Hepatocyte (in vitro differentiated cells): ENCODE data around the gene SPEG.

ENCODE experiments used
- CTCF ChIP-seq: fragments of 200-600 bp; sonication (generic); IDR thresholded peaks from 2 replicates; pipeline ENCODE4 v1.5.1; 2016; ENCODE audit warnings: antibody characterized with exemption, mild to moderate bottlenecking; ENCODE audit not compliant: poor library complexity
- EZH2 ChIP-seq: fragments of 200-600 bp; sonication (generic); IDR thresholded peaks from 2 replicates; pipeline ENCODE4 v1.6.1; 2016; ENCODE audit warnings: antibody characterized with exemption, mild to moderate bottlenecking, borderline replicate concordance
- EZH2phosphoT487 ChIP-seq: fragments of 200-600 bp; sonication (generic); IDR thresholded peaks from one replicate; pipeline ENCODE4 v1.6.1; 2018; ENCODE audit warnings: antibody characterized with exemption, mild to moderate bottlenecking, low read depth, moderate library complexity; ENCODE audit not compliant: unreplicated experiment, severe bottlenecking

DNA sequence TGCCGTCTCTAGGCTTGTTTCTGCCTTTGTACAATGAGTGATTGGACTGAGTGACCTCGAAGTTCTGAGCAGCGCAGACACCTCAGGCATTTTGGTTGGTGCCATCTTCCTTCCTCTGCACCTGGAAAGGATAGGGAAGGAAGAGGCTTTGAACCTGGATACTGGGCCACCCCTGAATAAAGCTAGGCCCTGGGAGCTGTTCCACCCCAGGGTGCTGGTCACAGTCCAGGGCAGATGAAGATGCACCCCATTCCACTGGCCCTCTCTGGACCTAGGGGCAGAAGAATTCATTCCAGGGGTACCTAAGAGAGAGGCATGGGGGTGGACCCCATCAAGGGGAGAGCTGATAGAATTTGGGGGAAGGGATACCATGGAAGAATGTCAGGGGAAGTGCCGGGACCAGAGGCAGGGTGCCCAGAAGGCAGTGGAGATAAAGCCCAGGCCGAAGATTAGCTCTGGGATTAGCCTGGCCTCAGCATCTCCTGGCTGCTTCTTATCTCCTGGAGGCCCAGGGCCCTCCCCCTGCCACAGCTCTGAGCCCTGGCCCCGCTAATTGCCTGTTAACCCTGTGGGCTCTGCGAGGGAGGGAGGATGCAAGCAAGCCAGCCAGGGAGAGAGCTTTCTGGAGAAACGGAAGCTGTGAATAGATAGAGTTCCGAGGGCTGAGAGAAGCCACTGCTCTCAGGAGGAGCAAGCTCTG, 91.0 kb downstream of the SPEG start:
- TF ChIP-seq CTCF (no peak), EZH2phosphoT487 (no peak), EZH2 (no peak)
